ENCODE measurements around the gene TMEM129.

GRCh38 chr4:1753294-1753696 lies 32.2 kb upstream of the TMEM129 start:
- TF ChIP-seq EZH2 (IDR thresholded peaks at IDR 0.05) (no peak), CTCF (IDR thresholded peaks at IDR 0.05) (no peak), EZH2phosphoT487 (IDR thresholded peaks at IDR 0.05) (no peak)

Measured in neural progenitor cell (in vitro differentiated cells).